A673 (cell line): Measurements from ENCODE around the gene PDGFB. TPM values are rescaled to one million over a fixed set of nuclear protein-coding genes. Genes with fewer than 3 reads are reported as not detected.

ENCODE experiments used
- total RNA-seq: library from RNA; stranded (reverse); gene quantifications from 2 replicates; pipeline ENCODE4 v1.2.3, GENCODE V29; 2021

Gene PDGFB
- total RNA-seq, 1 experiment from 2014 or later = 0.09 TPM

Other genes starting within 250 kb of the PDGFB start
- 12.9 and 13.0 TPM in 2 replicates for gene APOBEC3C, start 230.7 kb downstream of the PDGFB start, total RNA-seq
- gene APOBEC3D, start 223.9 kb downstream of the PDGFB start, total RNA-seq = 3.1 and 4.7 TPM in 2 replicates
- 4.5 and 6.6 TPM in 2 replicates for gene APOBEC3F, start 204.1 kb downstream of the PDGFB start, total RNA-seq
- 2.5 and 3.2 TPM in 2 replicates for gene APOBEC3G, start 167.7 kb downstream of the PDGFB start, total RNA-seq
- gene APOBEC3H, start 147.7 kb downstream of the PDGFB start, total RNA-seq = not detected in 2 replicates
- 2.8 and 3.8 TPM in 2 replicates for gene CBX7, start 92.3 kb downstream of the PDGFB start, total RNA-seq
- 1,117 and 1,141 TPM in 2 replicates for gene RPL3, start 74.6 kb upstream of the PDGFB start, total RNA-seq
- gene SYNGR1, start 105.0 kb upstream of the PDGFB start, total RNA-seq = 31.7 and 36.7 TPM in 2 replicates
- gene TAB1, start 154.8 kb upstream of the PDGFB start, total RNA-seq = 27.0 and 38.2 TPM in 2 replicates
- 2.7 and 5.8 TPM in 2 replicates for gene MGAT3, start 212.0 kb upstream of the PDGFB start, total RNA-seq